Measurements from ENCODE around the gene SLCO2B1. TPM values are rescaled to one million over a fixed set of nuclear protein-coding genes. Genes with fewer than 3 reads are reported as not detected.

Gene SLCO2B1
- total and polyA plus RNA-seq, 12 donors: 5.8 to 234 (median 122) TPM

- intact Hi-C loops (cut with DNase I): no loop called here
- DNase-seq: no peak
- Histone ChIP-seq H3K4me1 (replicated peaks in 1 of 2) (peaks cover 5 to 28% of the 10 kb centered on the region in 2 donors), H3K4me3 (no peak overlapping the region), H3K36me3 (replicated peaks in 1 of 2) (peaks cover 0 to 21% of the 10 kb centered on the region in 2 donors), H3K27ac (peak overlapping the region in 2 of 5 donors; percentile 57 to 68), H3K9me3 (replicated peaks in 1 of 3) (no peaks in the 10 kb centered on the region), H3K27me3 (no peaks in the 10 kb centered on the region)
- TF ChIP-seq POLR2A (IDR thresholded peaks at IDR 0.05) (no peak), CTCF (IDR thresholded peaks at IDR 0.05) (no peak)
- WGBS, 4 donors: 50 to 79% (median 56%) methylated on average over 1 to 2 of the region's 2 CpGs
These were observed 42.8 kb downstream of the SLCO2B1 start for GRCh38 chr11:75193711-75194110.

GRCh38 chr11:75194147-75194546, 43.2 kb downstream of the SLCO2B1 start:
- intact Hi-C loops (cut with DNase I): no loop called here
- Histone ChIP-seq H3K4me1 (replicated peaks in 1 of 2) (peaks cover 5 to 26% of the 10 kb centered on the region in 2 donors), H3K27ac (peak overlapping the region in 2 of 5 donors; percentile 57 to 75), H3K36me3 (replicated peaks in 1 of 2) (peaks cover 0 to 21% of the 10 kb centered on the region in 2 donors), H3K9me3 (replicated peaks in 1 of 3) (no peaks in the 10 kb centered on the region), H3K4me3 (no peak overlapping the region), H3K27me3 (no peaks in the 10 kb centered on the region)
- no peak for TF ChIP-seq POLR2A (IDR thresholded peaks at IDR 0.05)
- no peak for TF ChIP-seq CTCF (IDR thresholded peaks at IDR 0.05)
- no peak for DNase-seq
- whole genome bisulfite sequencing, 4 donors: 48 to 52% (median 49%) methylated on average over 5 of the region's 5 CpGs

GRCh38 chr11:75195167-75195962, 44.5 kb downstream of the SLCO2B1 start:
- 50 to 66% (median 57%) methylated on average over 4 to 7 of the region's 7 CpGs for WGBS, 4 donors
- TF ChIP-seq CTCF (IDR thresholded peaks at IDR 0.05) (no peak), POLR2A (IDR thresholded peaks at IDR 0.05) (no peak)
- Histone ChIP-seq H3K9me3 (replicated peaks in 1 of 3) (no peaks in the 10 kb centered on the region), H3K27me3 (no peaks in the 10 kb centered on the region), H3K4me3 (no peak overlapping the region), H3K36me3 (replicated peaks in 1 of 2) (peaks cover 0 to 21% of the 10 kb centered on the region in 2 donors), H3K27ac (peak overlapping the region in 4 of 5 donors; percentile 7 to 75 (median 33)), H3K4me1 (replicated peaks in 1 of 2) (peaks cover 5 to 26% of the 10 kb centered on the region in 2 donors)
- DNase-seq: peak; percentile 69 to 92 (median 86)
- intact Hi-C loops (cut with DNase I): no loop called here

GRCh38 chr11:75196426-75196825, 45.5 kb downstream of the SLCO2B1 start:
- Histone ChIP-seq H3K27me3 (no peaks in the 10 kb centered on the region), H3K36me3 (replicated peaks in 1 of 2) (peaks cover 0 to 24% of the 10 kb centered on the region in 2 donors), H3K9me3 (replicated peaks in 1 of 3) (no peaks in the 10 kb centered on the region), H3K4me1 (replicated peaks in 1 of 2) (peaks cover 5 to 26% of the 10 kb centered on the region in 2 donors), H3K4me3 (no peak overlapping the region), H3K27ac (peak overlapping the region in 1 of 5 donors; percentile 75)
- intact Hi-C loops (cut with DNase I): no loop called here
- no peak for DNase-seq
- no peak for TF ChIP-seq CTCF (IDR thresholded peaks at IDR 0.05)
- no peak for TF ChIP-seq POLR2A (IDR thresholded peaks at IDR 0.05)
- 67 to 79% (median 72%) methylated on average over 2 to 8 of the region's 8 CpGs for WGBS, 4 donors
